ENCODE data around the gene COQ5.
"Not testable (repeated sequence)": the region's sequence is repeated elsewhere in the genome, so short reads cannot be mapped to it uniquely, and the experiment has no call there.

COQ5 gene, protein sequence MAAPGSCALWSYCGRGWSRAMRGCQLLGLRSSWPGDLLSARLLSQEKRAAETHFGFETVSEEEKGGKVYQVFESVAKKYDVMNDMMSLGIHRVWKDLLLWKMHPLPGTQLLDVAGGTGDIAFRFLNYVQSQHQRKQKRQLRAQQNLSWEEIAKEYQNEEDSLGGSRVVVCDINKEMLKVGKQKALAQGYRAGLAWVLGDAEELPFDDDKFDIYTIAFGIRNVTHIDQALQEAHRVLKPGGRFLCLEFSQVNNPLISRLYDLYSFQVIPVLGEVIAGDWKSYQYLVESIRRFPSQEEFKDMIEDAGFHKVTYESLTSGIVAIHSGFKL

DNA sequence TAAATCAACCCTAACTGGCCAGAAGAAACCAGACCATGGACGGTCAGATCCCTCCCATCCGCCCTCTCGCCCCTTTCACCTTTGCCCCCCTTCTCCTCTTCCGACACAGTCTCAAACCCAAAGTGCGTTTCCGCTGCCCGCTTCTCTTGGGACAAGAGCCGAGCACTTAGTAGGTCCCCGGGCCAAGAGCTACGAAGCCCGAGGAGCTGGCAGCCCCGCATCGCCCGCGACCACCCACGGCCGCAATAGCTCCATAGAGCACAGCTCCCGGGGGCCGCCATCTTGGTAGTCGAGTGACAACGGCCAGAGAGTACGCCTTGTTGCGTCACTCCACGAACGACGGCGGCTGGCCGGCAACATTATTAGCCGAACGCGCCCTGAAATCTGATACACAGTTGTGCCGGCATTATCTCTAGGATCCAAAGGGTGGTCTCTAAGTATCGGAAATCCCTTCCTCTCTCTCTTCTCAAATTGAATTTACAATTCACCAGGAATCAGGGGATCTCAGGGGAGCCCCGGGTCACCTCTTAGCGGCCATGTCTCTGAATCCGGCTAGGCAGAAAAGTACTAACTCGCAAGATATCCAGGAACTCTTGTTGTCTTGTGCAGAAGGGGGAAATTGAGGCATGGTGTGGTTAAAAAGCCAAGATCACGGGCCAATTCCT is at the start of gene COQ5:
Gene COQ5 (minus strand): TSS at position 298 of the 665 bp plus-strand sequence. CDS start 17 bp downstream, at position 281.
- DNase-seq: peak; percentile 62 to 72

DNA sequence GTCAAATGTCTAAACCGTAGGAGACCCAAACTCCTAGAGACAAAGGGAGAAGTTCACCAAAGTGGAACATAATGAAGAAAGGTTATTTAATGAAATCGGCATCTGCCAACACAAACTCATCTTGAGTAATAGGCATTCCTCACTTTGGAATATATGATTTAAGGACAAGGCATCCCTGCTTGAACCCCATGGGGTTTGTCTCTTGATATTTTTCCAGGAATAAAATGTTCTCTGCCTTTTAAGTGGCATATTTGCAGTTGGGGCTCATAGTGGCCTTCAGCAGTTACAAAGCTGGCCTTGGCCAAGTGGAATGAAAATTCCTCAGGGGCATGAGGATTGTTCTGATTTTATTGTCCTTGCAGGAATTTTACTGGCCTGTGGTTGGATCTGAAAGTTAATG is 45.1 kb upstream of the COQ5 start:
- DNase-seq: no peak

DNA sequence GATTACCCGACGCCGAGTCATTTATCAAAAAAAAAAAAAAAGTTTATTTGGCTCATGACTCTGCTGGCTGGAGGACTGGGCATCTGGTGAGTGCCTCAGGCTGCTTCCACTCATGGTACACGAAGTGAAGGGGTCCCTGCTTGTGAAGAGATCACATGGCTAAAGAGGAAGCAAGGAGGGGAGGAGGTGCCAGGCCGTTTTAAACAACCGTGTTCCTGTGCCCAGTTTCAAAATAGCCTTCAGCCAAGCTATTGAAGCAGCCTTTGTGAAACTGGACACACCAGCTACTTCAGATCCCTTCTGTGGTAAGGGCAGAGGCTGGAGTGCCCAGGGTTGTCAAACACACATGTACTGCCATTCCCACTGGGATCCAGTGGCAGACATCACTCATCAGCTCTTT is 44.6 kb upstream of the COQ5 start:
- DNase-seq: no peak

- DNase-seq: no peak
Observed at GRCh38 chr12:120571299-120571698, 42.3 kb upstream of the COQ5 start.

- no peak for DNase-seq
Observed at GRCh38 chr12:120563495-120563894, 34.5 kb upstream of the COQ5 start.

GRCh38 chr12:120562906-120563305 is 33.9 kb upstream of the COQ5 start:
- DNase-seq: no peak

DNA sequence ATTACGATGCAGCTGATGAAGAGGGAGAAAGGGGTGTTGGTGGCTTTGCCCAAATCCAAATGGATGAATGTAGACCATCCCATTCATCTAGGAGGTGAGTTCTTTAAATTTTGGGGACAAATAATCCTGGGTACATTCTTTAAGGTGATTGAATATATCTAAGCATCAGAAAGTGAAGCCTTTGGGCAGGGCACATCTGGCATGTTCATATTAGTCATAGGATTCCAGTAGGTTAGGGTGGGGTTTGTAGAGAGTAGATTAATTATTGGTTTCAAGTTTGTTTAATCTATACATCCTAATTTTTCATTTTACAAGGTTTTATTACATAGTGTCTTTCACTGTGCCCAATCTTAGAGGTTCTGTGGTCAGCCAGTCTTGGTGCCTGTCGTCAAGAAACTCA is 28.6 kb upstream of the COQ5 start:
- no peak for DNase-seq

GRCh38 chr12:120554678-120555077 is 25.7 kb upstream of the COQ5 start:
- no peak for DNase-seq

- no peak for DNase-seq
Observed at GRCh38 chr12:120546050-120546386, 17.1 kb upstream of the COQ5 start.

- no peak for DNase-seq
Observed at GRCh38 chr12:120544691-120545090, 15.7 kb upstream of the COQ5 start.

- no peak for DNase-seq
Observed at GRCh38 chr12:120542166-120542565, 13.2 kb upstream of the COQ5 start.

- peak; percentile 68 to 73 for DNase-seq
Observed at GRCh38 chr12:120540445-120540844, 11.5 kb upstream of the COQ5 start.

GRCh38 chr12:120539303-120539702 is 10.3 kb upstream of the COQ5 start:
- no peak for DNase-seq

- peak; percentile 23 to 37 for DNase-seq
Observed at GRCh38 chr12:120538281-120539156, 9.6 kb upstream of the COQ5 start.

- no peak for DNase-seq
Observed at GRCh38 chr12:120537856-120538220, 8.9 kb upstream of the COQ5 start.

DNA sequence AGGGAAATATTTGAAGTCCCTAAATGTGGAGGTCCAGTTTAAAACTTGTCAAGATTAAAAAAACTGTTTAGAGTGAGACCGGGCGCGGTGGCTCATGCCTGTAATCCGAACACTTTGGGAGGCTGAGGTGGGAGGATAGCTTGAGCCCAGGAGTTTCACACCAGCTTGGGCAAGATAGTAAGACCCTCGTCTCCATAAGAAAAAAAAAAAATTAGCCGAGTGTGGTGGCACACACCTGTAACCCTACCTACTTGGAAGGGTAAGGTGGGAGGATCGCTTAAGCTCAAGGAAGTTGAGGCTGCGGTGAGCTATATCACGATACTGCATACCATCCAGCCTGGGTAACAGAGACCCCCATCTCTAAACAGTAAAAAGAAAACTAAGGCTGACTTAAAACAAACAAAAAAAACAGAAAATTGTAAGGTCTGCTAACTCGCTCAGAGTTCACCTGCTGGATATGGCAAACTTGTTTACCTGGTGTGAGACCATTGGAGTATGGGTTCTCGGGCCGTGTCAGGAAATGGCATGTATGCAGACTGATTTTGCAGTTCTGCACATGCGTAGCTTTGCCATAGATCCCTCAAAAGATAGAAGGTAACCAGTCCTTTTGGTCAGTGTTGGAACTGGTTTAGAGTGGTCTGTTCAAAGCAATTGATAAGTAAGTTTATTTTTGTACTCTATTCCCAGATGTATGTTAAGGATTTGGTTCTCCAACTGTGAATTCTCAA is 7.3 kb upstream of the COQ5 start:
- peak in 1 of 2 experiments; percentile 16 for DNase-seq

GRCh38 chr12:120534703-120535655 is 6.0 kb upstream of the COQ5 start:
- peak; percentile 27 to 42 for DNase-seq

DNA sequence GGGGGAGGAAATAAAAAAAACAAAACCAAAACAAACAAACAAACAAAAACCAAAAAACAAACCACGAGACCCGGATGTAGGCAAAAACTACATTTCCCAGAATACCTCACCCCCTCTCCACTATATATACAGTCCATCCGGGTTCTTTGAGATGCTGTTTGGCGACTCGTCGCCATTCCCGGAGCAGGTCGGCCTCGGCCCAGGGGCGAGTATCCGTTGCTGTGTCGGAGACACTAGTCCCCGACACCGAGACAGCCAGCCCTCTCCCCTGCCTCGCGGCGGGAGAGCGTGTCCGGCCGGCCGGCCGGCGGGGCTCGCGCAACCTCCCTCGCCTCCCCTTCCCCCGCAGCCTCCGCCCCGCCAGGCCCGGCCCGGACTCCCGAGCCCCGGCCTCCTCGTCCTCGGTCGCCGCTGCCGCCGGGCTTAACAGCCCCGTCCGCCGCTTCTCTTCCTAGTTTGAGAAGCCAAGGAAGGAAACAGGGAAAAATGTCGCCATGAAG is 5.3 kb upstream of the COQ5 start, which contains the start of gene RNF10:
Gene RNF10 (plus strand): TSS at position 154 of the 500 bp plus-strand sequence. CDS start 456 bp downstream, outside the sequence.
- DNase-seq: peak; percentile 62 to 67

- no peak for DNase-seq
Observed at GRCh38 chr12:120532701-120533238, 3.8 kb upstream of the COQ5 start.

- not testable (repeated sequence) for DNase-seq
Observed at GRCh38 chr12:120530418-120530761, 1.4 kb upstream of the COQ5 start.

All from AML-193 (cell line).